Esophagus squamous epithelium (tissue), 4 donors: Measurements from ENCODE around the gene SLC9A7.

ENCODE experiments used
- POLR2A ChIP-seq, 4 donors: fragments of 450-650 bp; IDR thresholded peaks; one replicate each; pipeline ENCODE4 v1.6.1; 2017; ENCODE audit warnings: antibody characterized with exemption in 4 of 4, mild to moderate bottlenecking in 4 of 4, moderate library complexity in 3 of 4
- TF ChIP-seq, protein P1 (sequence below), 6 experiments: fragments of 450-650 bp in 4 of 6; fragments of 200-600 bp in 2 of 6; sonication (generic) in 2 of 6; IDR thresholded peaks; one replicate each; pipeline ENCODE4 v1.5.1; 2016 to 2019; ENCODE audit warnings: antibody characterized with exemption in 6 of 6, mild to moderate bottlenecking in 4 of 6, moderate library complexity in 4 of 6

DNA sequence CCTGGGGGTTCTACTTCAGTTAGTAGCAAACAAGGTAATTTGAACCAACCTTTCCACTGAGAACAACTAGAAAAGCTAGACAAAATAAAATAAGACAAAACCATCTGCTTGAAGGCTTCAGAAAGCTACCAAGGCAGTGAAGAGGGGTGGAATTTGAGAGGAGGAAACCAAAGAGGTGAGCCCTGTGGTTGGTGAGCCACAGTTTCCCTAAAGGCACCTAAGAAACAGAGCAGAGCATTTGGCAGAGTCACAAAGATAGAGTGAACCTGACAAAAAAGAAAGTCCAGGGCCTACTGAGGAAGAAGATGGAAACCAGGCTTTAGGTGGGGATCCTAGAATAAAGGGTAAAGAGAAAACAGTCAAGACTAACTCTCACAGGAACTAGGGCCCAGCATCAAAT, 141.0 kb downstream of the SLC9A7 start:
- TF ChIP-seq, protein P1, sequence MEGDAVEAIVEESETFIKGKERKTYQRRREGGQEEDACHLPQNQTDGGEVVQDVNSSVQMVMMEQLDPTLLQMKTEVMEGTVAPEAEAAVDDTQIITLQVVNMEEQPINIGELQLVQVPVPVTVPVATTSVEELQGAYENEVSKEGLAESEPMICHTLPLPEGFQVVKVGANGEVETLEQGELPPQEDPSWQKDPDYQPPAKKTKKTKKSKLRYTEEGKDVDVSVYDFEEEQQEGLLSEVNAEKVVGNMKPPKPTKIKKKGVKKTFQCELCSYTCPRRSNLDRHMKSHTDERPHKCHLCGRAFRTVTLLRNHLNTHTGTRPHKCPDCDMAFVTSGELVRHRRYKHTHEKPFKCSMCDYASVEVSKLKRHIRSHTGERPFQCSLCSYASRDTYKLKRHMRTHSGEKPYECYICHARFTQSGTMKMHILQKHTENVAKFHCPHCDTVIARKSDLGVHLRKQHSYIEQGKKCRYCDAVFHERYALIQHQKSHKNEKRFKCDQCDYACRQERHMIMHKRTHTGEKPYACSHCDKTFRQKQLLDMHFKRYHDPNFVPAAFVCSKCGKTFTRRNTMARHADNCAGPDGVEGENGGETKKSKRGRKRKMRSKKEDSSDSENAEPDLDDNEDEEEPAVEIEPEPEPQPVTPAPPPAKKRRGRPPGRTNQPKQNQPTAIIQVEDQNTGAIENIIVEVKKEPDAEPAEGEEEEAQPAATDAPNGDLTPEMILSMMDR (IDR thresholded peaks at IDR 0.05) = no peak
- TF ChIP-seq POLR2A (IDR thresholded peaks at IDR 0.05) = no peak
